Endothelial cell of umbilical vein (primary cell): ENCODE measurements around the gene SLC26A2. TPM values are rescaled to one million over a fixed set of nuclear protein-coding genes. Genes with fewer than 3 reads are reported as not detected.

ENCODE experiments used
- BruUV-seq: library from RNA; stranded (reverse); fragments of 400-500 nt; replicated peaks from 2 replicates; lab custom pipeline; 2021; lab: Mats Ljungman, UMichigan
- CTCF ChIA-PET: fragments of 300-600, 350-600 bp; sonication (Branson Sonifier 250); formaldehyde crosslinking; loops from one replicate; lab custom pipeline; 2021; ENCODE audit warnings: antibody characterized with exemption, inconsistent platforms; lab: Charles Lee
- POLR2A ChIA-PET: fragments of 300-600, 350-600 bp; sonication (Branson Sonifier 250); formaldehyde crosslinking; loops from one replicate; lab custom pipeline; 2021; ENCODE audit warnings: antibody characterized with exemption, inconsistent platforms; lab: Charles Lee
- DNase-seq: peaks from one replicate; pipeline ENCODE4 v3.0.0-alpha.2; 2011; ENCODE audit warnings: low read depth, low spot score
- FAIRE-seq: peaks from 2 replicates; lab custom pipeline; 2011; peaks lifted over from hg19 to GRCh38; lab: Jason Lieb, UNC
- H2AFZ ChIP-seq: 2 replicates; pipeline ENCODE4 v1.6.0; 2012; ENCODE audit warnings: low read depth, low read length, control low read depth, inconsistent platforms
- H3K27ac ChIP-seq: 2 replicates; pipeline ENCODE4 v1.5.1; 2011; ENCODE audit warnings: low read depth, mild to moderate bottlenecking, control low read depth, low read length, moderate library complexity; ENCODE audit not compliant: insufficient read depth
- H3K27me3 ChIP-seq, 2 experiments: 2 replicates each; pipeline versions ENCODE4 v1.6.0 to v1.6.1; 2011; ENCODE audit warnings: low read length in 2 of 2, mixed read lengths in 1 of 2; ENCODE audit not compliant: control insufficient read depth in 2 of 2, insufficient read depth in 2 of 2
- H3K36me3 ChIP-seq, 2 experiments: 2 replicates in 1 of 2; 3 replicates in 1 of 2; pipeline ENCODE4 v1.5.1; 2011; ENCODE audit warnings: low read length in 2 of 2, mild to moderate bottlenecking in 1 of 2, moderate library complexity in 1 of 2; ENCODE audit not compliant: control insufficient read depth in 2 of 2, insufficient read depth in 2 of 2; ENCODE audit errors: extremely low read depth in 1 of 2
- H3K4me1 ChIP-seq: 3 replicates; pipeline ENCODE4 v1.5.1; 2011; ENCODE audit warnings: mild to moderate bottlenecking, low read length; ENCODE audit not compliant: control insufficient read depth, insufficient read depth; ENCODE audit errors: extremely low read depth
- H3K4me2 ChIP-seq: 2 replicates; pipeline ENCODE4 v1.6.1; 2011; ENCODE audit warnings: low read length, control low read depth, mixed read lengths; ENCODE audit not compliant: insufficient read depth
- H3K4me3 ChIP-seq, 3 experiments: fragments of 200-600 bp in 1 of 3; sonication (generic), shearing (Covaris generic) in 1 of 3; replicated peaks in 1 of 3; 2 replicates each; pipeline ENCODE4 v1.5.1; 2011 to 2016; ENCODE audit warnings: control low read depth in 3 of 3, low read length in 3 of 3, mild to moderate bottlenecking in 2 of 3, inconsistent platforms in 1 of 3, low read depth in 1 of 3, moderate library complexity in 1 of 3; ENCODE audit not compliant: insufficient read depth in 1 of 3
- H3K79me2 ChIP-seq: 2 replicates; pipeline ENCODE4 v1.6.0; 2012; ENCODE audit warnings: low read length, inconsistent platforms; ENCODE audit not compliant: control insufficient read depth, insufficient read depth
- H3K9ac ChIP-seq: replicated peaks from 2 replicates; pipeline ENCODE3; 2011; ENCODE audit warnings: low read length, control low read depth; ENCODE audit not compliant: insufficient read depth; ENCODE audit errors: extremely low read depth
- H3K9me1 ChIP-seq: replicated peaks from 3 replicates; pipeline ENCODE4 v1.6.0; 2011; ENCODE audit warnings: mild to moderate bottlenecking, low read length; ENCODE audit not compliant: control insufficient read depth, insufficient read depth; ENCODE audit errors: extremely low read depth
- H3K9me3 ChIP-seq: replicated peaks from 2 replicates; pipeline ENCODE4 v1.5.1; 2012; ENCODE audit warnings: low read length, inconsistent platforms; ENCODE audit not compliant: control insufficient read depth, insufficient read depth
- H4K20me1 ChIP-seq: replicated peaks from 2 replicates; pipeline ENCODE3; 2011; ENCODE audit warnings: mild to moderate bottlenecking, low read length; ENCODE audit not compliant: control insufficient read depth, insufficient read depth; ENCODE audit errors: extremely low read depth
- EZH2 ChIP-seq: IDR thresholded peaks from 2 replicates; pipeline ENCODE4 v1.6.1; 2012; ENCODE audit warnings: borderline replicate concordance, low read depth, mild to moderate bottlenecking, moderate library complexity, low read length, inconsistent platforms; ENCODE audit not compliant: severe bottlenecking
- FOS ChIP-seq: IDR thresholded peaks from 2 replicates; pipeline ENCODE4 v1.6.1; 2011; ENCODE audit warnings: mild to moderate bottlenecking, low read length, moderate library complexity, borderline replicate concordance; ENCODE audit not compliant: insufficient read depth
- GATA2 ChIP-seq: IDR thresholded peaks from 2 replicates; pipeline ENCODE4 v1.7.0; 2011; ENCODE audit warnings: low read depth, mild to moderate bottlenecking, moderate library complexity, mixed read lengths, low read length; ENCODE audit not compliant: insufficient read length, insufficient read depth
- POLR2A ChIP-seq: IDR thresholded peaks from 2 replicates; pipeline ENCODE4 v1.6.1; 2012; ENCODE audit warnings: low read depth, mild to moderate bottlenecking, control low read depth, low read length
- POLR2AphosphoS5 ChIP-seq: IDR thresholded peaks from 2 replicates; pipeline ENCODE4 v1.6.1; 2012; ENCODE audit warnings: low read depth, mild to moderate bottlenecking, control low read depth, low read length, moderate library complexity; ENCODE audit not compliant: insufficient read depth
- dilution Hi-C: fragments of 300-500 bp; cut with MboI; formaldehyde crosslinking; loops from one replicate; pipeline ENCODE4 v1.15.0; 2019; ENCODE audit warnings: low sequenced_read_pairs; ENCODE audit not compliant: extremely low pct_ligation_motif_present
- intact Hi-C: fragments of 100-400 bp; cut with micrococcal nuclease; formaldehyde crosslinking; loops from one replicate; pipeline ENCODE4 v1.10.0; 2022
- polyA plus RNA-seq, 4 experiments: library from polyadenylated mRNA; depleted of rRNA in 3 of 4; stranded (reverse) in 3 of 4; unstranded in 1 of 4; fragments of >200 nt; gene quantifications; 2 replicates each; pipeline versions ENCODE4 v1.2.1 to v1.2.3, GENCODE V29; 2011 to 2012; ENCODE audit warnings: missing spikeins in 1 of 4
- total RNA-seq: library from RNA; stranded (reverse); gene quantifications from 2 replicates; pipeline ENCODE4 v1.2.3, GENCODE V29; 2021
- TF ChIP-seq, protein P1 (sequence below): IDR thresholded peaks from 2 replicates; pipeline ENCODE4 v1.6.1; 2011; ENCODE audit not compliant: insufficient read depth, insufficient read length

SLC26A2 gene
- total and polyA plus RNA-seq, 2 donors (not counting 3 experiments of a cell fraction or from before 2014, with no cell fraction given), result 5.9 to 16.8 TPM

DNA sequence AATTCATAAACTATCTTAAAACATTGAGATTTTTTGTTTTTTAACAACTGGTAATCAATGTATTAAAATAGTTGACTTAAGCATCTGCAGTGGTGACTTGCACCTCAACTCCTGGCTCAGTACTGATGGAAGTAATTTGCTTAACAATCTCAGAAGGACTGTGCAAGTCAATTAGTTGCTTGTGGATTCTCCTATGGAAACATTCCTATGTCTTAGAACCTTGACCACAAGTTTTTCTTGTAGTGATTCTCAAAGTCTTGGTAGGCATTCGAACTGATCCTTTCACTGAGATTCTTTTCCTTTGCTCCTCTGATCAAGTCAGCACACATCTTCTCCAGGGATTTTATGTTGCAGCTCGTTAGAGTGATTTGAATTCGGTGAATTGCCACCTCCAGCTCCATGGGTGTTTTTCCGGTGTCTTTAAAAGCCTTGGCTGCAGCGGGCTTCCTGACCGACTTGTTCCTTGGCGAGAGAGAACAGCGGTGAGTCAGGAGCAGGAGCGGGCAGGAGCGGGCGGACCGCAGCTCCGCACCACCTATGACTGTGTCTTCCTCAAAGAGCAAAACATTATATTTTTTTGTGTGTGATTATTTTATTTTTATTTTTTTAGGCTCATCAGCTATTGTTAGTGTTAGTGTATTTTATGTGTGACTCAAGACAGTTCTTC lies 61.1 kb downstream of the SLC26A2 start:
- peak overlapping the region in 1 of 3 experiments; percentile 46 for H3K4me3 ChIP-seq
- DNase-seq, result peak; percentile 94
- H3K79me2 ChIP-seq, result peaks cover 4% of the 10 kb centered on the region
- peak overlapping the region; percentile 87 for H3K9ac ChIP-seq
- no peaks in the 10 kb centered on the region for H4K20me1 ChIP-seq
- H3K36me3 ChIP-seq, result peaks cover 12 to 17% of the 10 kb centered on the region in 2 experiments
- H3K9me3 ChIP-seq, result no peaks in the 10 kb centered on the region
- BruUV-seq, result TSS peak; percentile 22
- intact Hi-C loops (loop anchor here (1.0 kb wide), 3 partner anchors 20 to 29 kb away; no protein-coding TSS in a partner anchor), dilution Hi-C loops (no loop called here)
- no peaks in the 10 kb centered on the region for H3K27me3 ChIP-seq
- no peak overlapping the region for H2AFZ ChIP-seq
- ChIA-PET CTCF (interaction anchor here (0.7 to 2.8 kb wide), 13 partner anchors 12 to 428 kb away, joined by 3 to 16 read pairs (median 6); partner anchors contain the start of genes HMGXB3 and TIGD6), POLR2A (interaction anchor here (0.8 to 1.5 kb wide), 6 partner anchors 9 to 117 kb away, joined by 3 to 14 read pairs (median 4); partner anchors contain the start of genes HMGXB3 and TIGD6)
- peak overlapping the region; percentile 92 for H3K27ac ChIP-seq
- peak overlapping the region; percentile 90 for H3K4me2 ChIP-seq
- no peaks in the 10 kb centered on the region for H3K9me1 ChIP-seq
- H3K4me1 ChIP-seq, result peaks cover 49% of the 10 kb centered on the region
- no peak for FAIRE-seq
- TF ChIP-seq GATA2 (peak; percentile 9), FOS (peak; percentile 76), EZH2 (no peak), POLR2AphosphoS5 (no peak), POLR2A (no peak)
- TF ChIP-seq, protein P1, sequence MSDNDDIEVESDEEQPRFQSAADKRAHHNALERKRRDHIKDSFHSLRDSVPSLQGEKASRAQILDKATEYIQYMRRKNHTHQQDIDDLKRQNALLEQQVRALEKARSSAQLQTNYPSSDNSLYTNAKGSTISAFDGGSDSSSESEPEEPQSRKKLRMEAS, result no peak
